SHP77 (cell line): Measurements from ENCODE around the gene CYB561D1.
A peak's percentile ranks its signal among the peaks of the same experiment; 100 is the strongest.

ENCODE experiments used
- DNase-seq, 2 experiments: peaks; one replicate each; lab custom pipeline; 2025; lab: John Stamatoyannopoulos, UW

The CYB561D1 gene

DNA sequence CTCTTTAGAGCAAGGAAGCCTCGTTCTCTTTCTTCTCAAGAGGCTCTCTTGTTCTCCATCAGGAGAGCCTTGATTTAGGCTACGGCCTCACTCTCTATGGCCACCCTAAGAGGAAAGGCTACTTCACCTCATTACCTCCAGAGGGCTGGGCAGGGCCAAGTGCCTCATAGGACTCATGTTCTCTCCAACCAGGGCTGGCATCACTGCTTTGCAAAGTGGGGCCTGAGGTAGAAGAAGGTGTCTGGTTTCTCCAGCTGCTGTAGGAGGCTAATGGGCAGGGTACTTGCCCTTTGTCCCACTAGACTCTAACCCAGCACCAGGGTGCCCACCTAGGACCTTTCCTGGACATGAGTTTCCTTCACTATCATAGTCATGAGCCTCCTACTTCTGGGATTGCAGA, 12.2 kb upstream of the CYB561D1 start:
- DNase-seq, result no peak

DNA sequence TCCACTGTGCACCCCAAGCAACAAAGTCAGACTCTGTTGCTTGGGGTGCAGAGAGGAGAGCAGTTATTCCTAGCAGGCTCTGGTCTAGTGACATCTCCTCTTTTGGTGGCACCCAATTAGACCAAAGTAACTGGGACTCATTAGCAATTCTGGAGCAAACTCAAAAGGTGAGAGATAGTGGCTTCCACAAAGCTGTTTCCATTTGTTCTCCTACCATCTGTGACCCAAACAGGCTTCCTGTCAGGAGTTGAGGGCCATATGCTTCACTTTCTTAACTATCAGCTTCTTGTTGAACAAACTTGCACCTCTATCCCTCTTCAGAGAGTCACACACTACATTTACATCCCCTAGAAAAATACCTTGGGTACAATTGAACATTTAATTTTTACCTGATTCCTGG, 11.7 kb upstream of the CYB561D1 start:
- no peak for DNase-seq

DNA sequence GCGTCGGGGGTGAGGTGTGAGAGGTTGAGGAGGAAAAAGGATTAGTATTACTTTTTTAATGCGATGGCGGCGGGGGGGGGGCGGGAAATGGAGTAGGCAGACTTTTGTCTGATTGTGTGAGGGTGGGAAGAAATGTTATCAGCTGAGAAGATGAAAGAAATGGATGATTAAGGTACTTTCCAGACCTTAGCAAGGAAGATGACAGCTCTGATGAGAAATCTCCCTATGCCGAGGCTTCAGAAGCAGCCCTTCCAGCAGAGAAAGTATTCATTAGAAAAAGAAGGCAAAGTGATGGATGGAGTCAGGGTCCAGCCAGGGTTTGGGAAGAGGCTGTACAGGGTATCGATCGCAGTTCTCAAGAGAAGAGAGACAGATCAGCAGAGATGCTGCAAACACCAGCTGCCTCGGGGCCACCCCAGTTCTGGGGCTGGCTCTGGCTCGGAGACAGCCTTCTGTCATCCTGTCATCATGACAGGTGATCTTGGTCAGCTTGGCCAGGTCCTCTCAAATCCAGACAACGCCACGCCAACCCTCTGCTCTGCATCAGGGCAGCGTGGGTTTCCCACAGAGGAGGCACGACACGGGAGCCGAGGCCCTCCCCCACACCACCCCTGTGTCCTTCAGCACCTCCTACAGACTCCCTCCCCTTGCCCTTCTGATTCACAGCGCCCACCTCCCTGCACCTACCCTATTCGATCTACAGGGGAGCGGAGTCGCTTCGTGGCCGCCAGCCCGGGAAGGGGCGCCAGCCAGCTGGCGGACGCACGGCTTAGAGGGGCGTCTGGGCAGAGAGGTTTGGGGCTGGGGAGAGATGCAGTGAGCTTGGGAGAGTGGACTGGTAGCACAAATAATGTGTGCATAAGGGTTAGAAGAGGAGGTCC, 10.9 kb upstream of the CYB561D1 start:
- DNase-seq, result peak; percentile 53 to 56

DNA sequence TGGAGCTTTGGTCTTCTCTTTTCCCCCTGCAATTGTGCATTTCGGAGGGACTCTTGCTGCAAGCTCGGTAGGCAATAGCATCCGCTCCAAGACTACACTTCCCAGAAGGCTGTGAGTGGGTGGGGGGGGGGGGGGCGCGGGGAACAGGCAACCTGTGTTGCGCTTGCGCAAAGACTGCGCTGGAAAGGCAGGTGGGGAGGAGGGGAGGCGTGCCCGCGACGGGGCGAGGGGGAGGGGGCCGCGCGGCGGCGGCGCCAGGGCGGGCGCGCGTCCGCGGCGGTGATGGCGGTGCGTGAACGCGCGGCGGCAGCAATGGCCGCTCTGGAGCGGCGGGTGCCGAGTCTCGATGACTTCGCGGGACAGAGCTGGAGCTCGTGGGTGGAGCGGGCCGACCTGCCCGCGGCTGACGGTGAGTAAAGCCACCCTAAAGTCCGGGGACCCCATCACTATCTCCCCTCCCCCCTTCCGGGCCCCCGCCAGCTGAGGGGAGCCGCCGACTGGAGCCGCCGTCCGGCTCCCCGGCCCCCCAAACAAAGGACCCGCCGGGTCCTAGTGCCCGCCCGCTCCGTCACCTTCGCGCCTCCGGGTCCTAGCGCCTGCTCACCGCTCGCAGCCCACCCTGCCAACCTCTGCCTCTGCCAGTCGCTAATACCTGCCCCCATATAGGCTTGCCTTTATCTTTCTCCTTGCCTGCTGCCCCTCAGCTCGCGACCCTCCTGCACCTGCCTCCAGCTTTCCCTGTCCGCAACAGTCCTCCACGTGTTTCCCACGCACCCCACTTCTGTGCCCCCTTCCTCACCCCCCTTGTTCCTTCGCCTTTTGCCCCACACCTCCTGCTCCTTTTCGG, 10.0 kb upstream of the CYB561D1 start, which contains the start of gene ATXN7L2:
ATXN7L2 (plus strand) TSS at position 234 of the 847 bp plus-strand sequence; CDS start at position 283, 49 bp downstream.
- DNase-seq, result peak; percentile 82 to 85

DNA sequence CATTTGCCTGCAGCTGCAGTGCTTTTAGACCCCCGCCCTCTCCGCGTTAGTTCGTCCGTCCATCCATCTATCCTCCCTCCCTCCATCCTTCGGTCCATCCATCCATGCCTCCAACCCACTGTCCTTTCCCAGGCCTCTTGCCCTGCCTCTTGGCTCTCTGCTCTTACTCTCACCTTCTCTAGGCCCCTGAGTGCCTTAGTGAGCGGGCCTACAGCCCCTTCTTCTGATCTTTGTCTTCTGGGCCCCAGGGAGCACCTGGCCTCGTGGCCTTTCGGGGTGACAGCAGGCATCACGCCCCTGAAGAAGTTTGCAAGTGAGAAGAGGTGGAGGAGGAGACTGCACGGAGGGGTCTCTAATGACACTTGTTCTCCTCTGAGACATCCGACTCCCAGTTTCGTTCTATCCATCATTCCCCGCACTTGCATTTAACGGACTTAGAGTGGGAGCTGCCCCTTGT, 9.3 kb upstream of the CYB561D1 start:
- DNase-seq, result no peak

DNA sequence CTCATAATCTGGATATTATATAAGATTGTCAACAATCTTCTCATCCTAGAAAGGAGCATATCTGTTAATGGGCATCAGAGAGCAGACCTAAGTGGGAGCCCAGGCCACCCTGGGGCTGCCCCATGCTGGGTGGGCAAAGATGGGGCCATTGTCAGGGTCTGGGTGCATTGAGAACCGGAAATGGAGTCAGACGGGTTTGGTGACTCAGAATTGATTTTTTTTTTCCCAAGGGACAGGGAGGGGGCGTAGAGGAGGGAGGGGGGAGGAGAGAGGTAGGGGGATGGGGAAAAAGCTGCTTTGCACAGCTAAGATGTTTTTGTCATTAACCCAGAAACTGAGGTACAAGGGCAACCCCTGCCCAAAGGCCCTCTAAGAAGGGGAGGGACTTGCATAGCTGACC, 8.9 kb upstream of the CYB561D1 start:
- DNase-seq, result no peak

DNA sequence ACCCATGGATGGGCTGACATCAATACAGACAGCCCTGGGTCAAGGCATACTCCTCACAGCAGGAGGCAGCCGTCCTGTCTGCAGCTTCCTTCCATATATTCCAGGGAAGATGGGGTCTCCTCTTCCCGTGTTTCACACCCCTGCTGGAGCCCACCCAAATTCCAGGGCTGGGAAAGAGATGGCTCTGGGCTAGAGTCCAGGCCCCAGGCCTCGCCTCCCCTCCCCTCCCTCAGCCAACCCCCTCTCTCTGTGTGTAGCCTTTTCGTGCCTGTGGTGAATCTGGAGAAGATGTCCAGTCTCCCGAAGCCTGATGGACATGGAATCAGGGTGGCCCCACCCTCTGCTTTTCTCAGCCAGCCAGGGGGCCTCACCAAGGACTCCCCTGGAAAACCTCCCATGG, 6.6 kb upstream of the CYB561D1 start:
- no peak for DNase-seq

DNA sequence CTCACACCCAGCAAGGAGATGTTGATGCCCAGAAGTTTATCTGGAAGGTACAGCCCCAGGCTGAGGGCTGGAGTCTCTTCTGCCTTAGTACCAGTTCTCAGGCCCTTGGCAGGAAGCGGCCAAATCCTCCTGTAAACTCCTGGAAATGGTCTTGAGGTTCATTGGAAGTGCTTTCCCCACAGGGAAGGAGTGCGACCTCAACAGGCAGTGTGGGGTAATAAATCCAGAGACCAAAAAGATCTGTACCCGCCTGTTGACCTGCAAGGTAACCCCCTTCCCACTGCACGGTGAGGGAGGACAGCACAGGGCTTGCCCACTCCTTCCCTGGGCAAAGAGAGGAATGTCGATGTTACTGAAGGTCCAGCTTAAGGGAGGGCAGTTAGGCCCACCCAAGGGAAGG, 5.7 kb upstream of the CYB561D1 start:
- no peak for DNase-seq

DNA sequence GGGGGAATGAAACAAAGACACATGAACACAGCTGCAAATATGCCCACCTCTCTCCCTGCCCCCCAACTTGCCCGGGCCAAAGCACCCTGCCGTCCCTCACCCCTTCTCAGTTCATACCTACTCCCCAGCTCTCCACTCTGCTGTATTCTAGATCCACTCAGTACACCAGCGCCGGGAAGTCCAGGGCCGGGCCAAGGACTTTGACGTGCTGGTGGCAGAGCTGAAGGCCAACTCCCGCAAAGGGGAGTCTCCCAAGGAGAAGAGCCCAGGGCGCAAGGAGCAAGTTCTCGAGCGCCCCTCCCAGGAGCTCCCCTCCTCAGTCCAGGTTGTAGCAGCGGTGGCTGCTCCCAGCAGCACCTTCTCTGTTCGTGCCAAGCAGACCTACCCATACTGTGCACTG, 5.2 kb upstream of the CYB561D1 start:
- DNase-seq, result no peak

DNA sequence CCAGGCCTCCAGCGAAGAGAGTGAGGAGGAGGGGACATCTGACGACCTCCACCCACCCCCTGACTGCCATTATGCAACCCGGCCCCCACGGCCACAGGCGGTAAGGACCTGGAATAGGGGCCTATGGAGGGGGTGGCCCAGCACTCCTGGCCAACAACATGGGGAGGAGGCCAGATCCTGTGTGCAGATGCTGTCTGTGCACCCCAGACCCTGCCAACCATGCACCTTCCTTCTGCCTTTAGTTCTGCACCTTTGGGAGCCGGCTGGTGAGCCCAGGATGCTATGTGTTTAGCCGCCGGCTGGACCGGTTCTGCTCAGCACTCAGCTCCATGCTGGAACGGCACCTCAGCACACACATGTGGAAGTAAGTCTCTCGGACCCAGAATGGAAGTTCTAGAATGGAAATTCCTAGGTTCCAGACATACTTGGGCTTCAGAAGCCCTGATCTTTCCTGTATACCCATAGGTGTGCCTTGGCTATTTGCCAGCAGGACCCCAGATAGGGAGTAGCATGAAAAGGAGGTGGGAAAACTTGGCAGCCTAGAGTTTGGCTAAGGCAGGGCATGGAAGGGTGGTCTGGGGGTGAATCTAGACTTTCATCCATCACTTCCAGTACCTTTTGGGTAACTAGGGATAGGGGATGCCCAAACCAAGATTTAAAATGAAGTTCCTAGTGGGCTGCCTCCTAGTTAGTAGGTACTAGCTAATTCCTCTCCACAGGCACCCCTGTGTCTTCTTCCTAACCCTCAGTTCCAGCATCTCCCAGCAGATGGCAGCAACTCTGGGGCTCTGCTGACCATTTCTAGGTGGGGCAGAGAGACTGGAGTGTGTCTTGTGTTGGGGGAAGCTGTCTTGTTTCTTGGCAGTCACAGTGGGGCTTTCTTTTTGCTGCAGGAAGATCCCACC, 3.6 kb upstream of the CYB561D1 start:
- peak; percentile 16 to 50 for DNase-seq

DNA sequence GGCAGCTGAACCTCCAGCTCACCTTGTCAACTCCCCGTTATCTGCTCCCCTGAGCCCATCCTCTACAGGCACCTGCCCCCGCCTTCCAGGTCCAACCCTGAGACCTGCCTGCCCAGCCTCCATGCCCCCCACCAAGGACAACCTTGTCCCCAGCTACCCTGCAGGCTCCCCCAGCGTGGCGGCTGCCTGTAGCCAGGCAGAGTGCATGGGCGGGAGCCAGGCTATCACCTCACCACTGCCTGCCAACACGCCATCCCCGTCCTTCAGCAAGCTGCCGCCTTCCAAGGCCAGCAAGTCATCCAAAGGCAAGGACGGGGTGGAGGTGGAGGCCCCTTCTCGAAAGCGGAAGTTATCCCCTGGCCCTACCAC, 3.0 kb upstream of the CYB561D1 start:
- no peak for DNase-seq

DNA sequence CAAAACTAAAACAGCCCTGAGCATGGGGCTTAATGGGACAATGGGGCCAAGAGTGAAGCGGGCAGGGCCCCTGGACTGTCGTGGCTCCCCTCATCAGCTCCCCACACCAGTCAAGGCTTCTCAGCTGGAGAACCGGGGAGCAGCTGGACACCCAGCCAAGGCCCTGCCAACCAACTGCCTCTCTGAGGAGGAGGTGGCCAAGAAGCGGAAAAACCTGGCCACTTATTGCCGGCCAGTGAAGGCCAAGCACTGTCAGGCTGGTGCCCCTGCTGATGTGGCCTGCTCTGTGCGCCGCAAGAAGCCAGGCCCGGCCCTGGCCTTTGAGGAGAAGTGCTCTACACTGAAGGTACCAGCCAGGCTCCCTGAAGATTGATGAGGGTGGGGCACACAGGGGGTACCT, 2.5 kb upstream of the CYB561D1 start:
- DNase-seq, result no peak

DNA sequence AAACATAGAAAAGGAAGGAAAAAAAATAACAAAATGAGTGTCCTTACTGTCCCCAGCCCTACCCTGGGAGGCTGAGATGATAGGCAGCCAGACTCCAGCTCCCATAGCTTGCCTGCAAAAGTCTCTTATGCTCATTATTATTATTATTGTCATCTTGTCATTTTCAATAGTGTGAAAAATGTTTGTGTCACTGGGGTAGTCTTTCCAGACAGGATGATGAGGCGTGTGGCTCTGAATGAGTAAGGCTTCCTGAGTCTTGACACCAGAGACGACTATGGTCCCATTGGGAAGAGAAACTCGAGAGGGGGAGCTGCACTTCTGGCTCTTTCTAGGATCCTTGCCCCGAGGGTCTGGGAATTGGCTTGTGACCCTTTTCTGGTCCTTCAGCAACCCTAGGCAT, 1.1 kb upstream of the CYB561D1 start:
- DNase-seq, result no peak

DNA sequence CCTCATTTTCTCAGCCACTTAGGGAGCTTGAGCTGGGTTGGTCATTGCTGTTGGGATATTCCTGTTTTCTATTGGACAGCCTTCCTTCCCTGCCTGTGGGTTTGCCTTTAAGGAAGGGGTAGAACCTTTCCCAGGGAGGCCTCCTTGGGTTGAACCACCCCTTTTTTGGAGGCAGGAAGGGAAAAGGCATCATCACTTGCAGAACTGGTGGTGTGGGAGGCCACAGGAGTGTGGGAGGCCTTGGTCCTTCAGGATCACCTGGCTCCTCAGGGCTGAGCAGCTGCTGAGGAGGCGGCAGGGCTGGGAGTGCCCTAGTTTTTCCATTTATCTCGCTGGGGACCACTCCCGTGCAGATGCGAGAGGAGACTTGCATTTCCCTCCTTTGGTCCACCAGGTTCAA, 667 bp upstream of the CYB561D1 start:
- DNase-seq, result peak in 1 of 2 experiments; percentile 6

DNA sequence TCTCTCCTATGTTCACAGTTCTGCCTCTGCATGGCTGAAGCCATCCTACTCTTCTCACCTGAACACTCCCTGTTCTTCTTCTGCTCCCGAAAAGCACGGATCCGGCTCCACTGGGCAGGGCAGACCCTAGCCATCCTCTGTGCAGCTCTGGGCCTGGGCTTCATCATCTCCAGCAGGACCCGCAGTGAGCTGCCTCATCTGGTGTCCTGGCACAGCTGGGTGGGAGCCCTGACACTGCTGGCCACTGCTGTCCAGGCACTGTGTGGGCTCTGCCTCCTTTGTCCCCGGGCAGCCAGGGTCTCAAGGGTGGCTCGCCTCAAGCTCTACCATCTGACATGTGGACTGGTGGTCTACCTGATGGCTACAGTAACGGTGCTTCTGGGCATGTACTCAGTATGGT, 1.8 kb downstream of the CYB561D1 start:
- DNase-seq, result no peak

DNA sequence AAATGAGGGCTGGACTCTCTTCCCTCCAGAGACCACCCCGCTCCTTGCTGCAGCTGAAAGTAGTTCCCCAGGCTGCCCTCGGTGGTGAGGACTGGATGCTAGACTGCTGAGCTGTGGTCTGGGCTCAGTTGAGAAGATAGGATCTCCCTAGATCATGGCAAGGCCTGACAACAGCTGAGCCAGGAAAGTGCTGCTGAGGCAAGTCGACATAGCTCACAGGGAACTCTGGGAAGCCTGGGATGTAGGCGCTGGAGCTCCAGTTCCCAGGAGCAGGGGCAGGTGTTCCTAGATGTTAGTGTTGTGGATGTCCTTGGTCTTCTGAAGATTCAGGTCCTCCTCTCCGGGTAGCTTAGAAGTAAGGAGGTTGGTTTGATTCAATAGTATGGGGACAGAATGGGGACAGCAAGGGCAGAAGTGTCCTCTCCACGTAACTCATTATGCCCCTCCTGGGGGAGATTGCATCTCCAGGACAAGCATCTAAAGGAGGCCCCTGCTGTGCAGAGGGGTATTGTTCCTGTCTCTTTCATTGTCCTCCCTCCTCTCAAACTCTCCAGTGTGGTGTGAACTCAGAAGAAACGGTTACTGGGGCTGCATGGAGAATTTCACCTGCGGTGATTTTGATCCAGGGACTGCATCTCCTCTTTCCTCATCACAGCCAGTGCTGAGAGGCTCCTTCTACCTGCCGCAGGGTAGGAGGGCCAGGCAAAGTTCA, 3.7 kb downstream of the CYB561D1 start:
- DNase-seq, result no peak

DNA sequence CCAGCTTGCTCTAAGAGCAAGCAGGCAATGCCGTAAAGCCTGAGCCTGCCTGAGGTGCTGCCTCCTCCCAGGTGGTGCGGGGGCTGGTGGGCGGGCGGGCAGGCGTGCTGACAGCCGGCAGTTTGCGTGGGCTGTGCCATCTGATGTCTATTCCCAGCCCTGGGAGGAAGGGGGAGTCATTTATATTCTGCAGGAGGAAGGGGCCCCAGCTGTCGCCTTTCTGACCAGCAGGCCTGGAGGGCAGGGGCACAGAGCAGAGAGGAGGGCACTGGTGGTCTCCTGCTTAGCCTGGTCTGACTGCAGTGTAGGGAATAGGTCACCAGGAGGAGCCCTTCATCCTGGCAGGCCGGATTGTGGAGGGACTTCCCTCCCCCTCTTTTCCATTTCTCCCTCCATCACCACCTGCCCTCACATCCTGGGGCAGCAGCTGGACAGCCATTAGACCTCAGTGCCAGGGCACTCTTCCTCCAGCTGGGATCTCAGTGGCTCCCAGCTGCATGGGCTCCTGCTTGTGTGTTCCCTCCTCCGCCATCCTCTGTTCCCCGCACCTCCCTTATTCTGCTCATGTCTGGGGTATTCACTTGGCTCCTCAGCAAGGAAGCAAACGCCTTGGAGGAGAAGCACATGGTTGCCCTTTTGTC, 4.4 kb downstream of the CYB561D1 start:
- peak; percentile 81 to 85 for DNase-seq

DNA sequence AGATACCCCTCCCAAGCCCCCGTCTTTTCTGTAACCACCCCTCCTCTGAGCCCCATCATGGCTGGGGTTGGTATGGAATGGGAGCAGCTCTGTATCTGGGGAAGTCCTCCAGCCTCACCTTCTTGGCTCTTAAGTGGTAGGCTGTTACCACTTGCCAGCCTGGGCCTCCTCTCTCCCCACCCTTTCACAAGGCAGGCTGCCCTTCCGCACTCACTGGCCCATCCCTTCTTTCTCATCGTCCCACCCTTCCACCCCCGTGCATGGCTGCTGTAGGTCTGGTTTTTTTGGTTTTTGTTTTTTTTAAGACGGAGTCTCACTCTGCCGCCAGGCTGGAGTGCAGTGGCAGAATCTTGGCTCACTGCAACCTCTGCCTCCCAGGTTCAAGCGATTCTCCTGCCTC, 5.2 kb downstream of the CYB561D1 start:
- DNase-seq, result no peak

DNA sequence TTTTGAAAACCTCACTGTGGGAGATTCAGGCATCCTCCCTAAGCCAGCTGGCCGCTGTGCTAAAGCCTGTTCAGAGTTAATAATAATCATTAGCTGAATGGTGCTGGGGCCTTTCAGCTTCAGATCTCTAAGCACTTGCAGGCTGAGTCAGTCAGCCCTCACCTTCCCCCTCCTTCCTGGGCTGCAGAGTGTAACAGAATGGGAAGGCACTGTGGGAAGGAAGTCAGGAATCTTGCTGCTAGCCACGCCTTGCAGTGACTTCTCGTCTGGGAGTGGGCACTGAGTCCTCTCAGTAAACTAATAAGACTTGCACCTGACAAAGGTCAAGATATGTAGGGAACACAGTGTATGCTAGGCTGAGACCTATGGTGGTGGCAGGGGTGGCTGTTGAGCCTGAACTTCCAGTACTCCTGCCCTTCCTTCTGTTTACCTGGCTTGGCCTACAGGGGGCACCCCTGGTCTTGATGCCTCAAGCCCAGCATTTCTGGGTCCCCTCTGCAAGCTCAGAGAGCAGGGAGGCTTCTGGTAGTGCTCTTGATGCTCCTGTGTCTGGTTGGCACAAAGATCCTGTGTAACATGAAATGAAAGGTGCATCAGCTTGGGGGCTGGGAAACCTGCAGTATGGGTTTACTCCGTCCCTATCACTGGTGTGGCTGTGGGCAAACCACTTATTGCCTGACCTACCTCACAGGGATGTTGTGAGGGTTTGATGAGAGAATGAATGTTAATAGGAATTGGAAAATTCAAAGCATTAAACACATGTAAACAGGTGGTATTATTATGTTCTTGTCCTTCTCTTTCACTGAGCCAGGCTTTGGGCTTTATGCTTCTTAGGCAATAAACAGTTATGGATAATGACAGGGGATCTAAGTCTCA, 6.0 kb downstream of the CYB561D1 start:
- DNase-seq, result peak; percentile 13 to 25

DNA sequence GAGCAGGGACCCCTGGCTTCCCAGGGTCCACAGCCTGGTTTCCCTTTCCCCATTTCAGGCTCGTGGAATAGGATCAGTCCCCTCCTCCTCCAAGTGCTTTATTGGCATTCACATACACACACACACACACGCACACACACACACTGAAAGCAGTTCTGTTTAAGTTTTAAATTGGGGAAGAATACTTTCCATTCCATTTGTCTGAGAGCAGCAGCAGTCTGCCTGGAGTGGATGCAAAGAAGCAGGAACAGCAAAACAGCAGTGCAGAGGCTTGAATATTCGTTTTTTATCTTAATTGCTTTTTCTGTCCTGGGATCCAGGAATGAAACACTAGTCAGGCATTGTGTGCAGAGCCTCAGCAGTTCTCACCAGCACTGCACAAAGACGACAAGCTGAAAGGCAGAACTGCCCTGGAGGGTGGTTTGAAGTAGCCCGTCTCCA, 7.1 kb downstream of the CYB561D1 start:
- no peak for DNase-seq
